Thyroid gland (tissue), 4 donors: ENCODE data around the gene FAM89B.

Experiments used
- CTCF ChIP-seq, 6 experiments: fragments of 200-600 bp in 3 of 6; fragments of 450-650 bp in 3 of 6; sonication (generic) in 3 of 6; IDR thresholded peaks; one replicate each; pipeline ENCODE4 v1.5.1; 2016 to 2019; ENCODE audit warnings: antibody characterized with exemption in 6 of 6, mild to moderate bottlenecking in 2 of 6, inconsistent platforms in 1 of 6, moderate library complexity in 1 of 6
- POLR2A ChIP-seq, 2 donors: fragments of 450-650 bp; IDR thresholded peaks; one replicate each; pipeline ENCODE4 v1.6.1; 2017; ENCODE audit warnings: antibody characterized with exemption in 2 of 2, mild to moderate bottlenecking in 2 of 2, moderate library complexity in 1 of 2

- no peak for TF ChIP-seq CTCF (IDR thresholded peaks at IDR 0.05)
- TF ChIP-seq POLR2A (IDR thresholded peaks at IDR 0.05), result no peak
These were observed 43.5 kb upstream of the FAM89B start for GRCh38 chr11:65528819-65529350.
